GM23248 (cell line): ENCODE measurements around the gene NPAS3. TPM values are rescaled to one million over a fixed set of nuclear protein-coding genes. Genes with fewer than 3 reads are reported as not detected.

Source experiments
- DNase-seq: peaks from one replicate; pipeline ENCODE4 v3.0.0-alpha.2; 2015
- H2AFZ ChIP-seq: fragments of 200-600 bp; sonication (generic); 2 replicates; pipeline ENCODE4 v1.6.1; 2016; ENCODE audit warnings: antibody characterized with exemption
- H3F3A ChIP-seq: fragments of 200-600 bp; sonication (generic); 2 replicates; pipeline ENCODE4 v1.6.1; 2016; ENCODE audit warnings: mild to moderate bottlenecking, antibody characterized with exemption, mixed run types; ENCODE audit not compliant: insufficient read depth
- H3K27ac ChIP-seq: fragments of 200-600 bp; sonication (generic); 2 replicates; pipeline ENCODE4 v1.5.1; 2016; ENCODE audit warnings: mild to moderate bottlenecking
- H3K27me3 ChIP-seq: fragments of 200-600 bp; sonication (generic); replicated peaks from 2 replicates; pipeline ENCODE4 v1.6.1; 2016; ENCODE audit warnings: mild to moderate bottlenecking; ENCODE audit not compliant: insufficient read depth
- H3K36me3 ChIP-seq: fragments of 200-600 bp; sonication (generic); 2 replicates; pipeline ENCODE4 v1.6.1; 2016; ENCODE audit warnings: low read depth, mild to moderate bottlenecking
- H3K4me1 ChIP-seq: fragments of 200-600 bp; sonication (generic); 2 replicates; pipeline ENCODE4 v1.6.1; 2016; ENCODE audit warnings: mild to moderate bottlenecking; ENCODE audit not compliant: insufficient read depth
- H3K4me2 ChIP-seq: fragments of 200-600 bp; sonication (generic); one replicate; pipeline ENCODE4 v1.6.1; 2016; ENCODE audit warnings: mild to moderate bottlenecking; ENCODE audit not compliant: unreplicated experiment
- H3K4me3 ChIP-seq: fragments of 200-600 bp; sonication (generic); 2 replicates; pipeline ENCODE4 v1.5.1; 2016; ENCODE audit warnings: mild to moderate bottlenecking
- H3K79me2 ChIP-seq: fragments of 200-600 bp; sonication (generic); 2 replicates; pipeline ENCODE4 v1.6.1; 2016; ENCODE audit warnings: mild to moderate bottlenecking; ENCODE audit not compliant: insufficient read depth
- H3K9ac ChIP-seq: fragments of 200-600 bp; sonication (generic); 2 replicates; pipeline ENCODE4 v1.6.1; 2016; ENCODE audit warnings: mild to moderate bottlenecking
- H3K9me2 ChIP-seq: fragments of 200-600 bp; sonication (generic); 2 replicates; pipeline ENCODE4 v1.6.1; 2016; ENCODE audit warnings: mixed run types, mild to moderate bottlenecking, moderate library complexity; ENCODE audit not compliant: insufficient read depth
- H3K9me3 ChIP-seq: fragments of 200-600 bp; sonication (generic); one replicate; pipeline ENCODE4 v1.6.1; 2017; ENCODE audit warnings: low read depth
- H4K20me1 ChIP-seq: fragments of 200-600 bp; sonication (generic); 2 replicates; pipeline ENCODE4 v1.6.0; 2016; ENCODE audit not compliant: insufficient read depth
- EZH2 ChIP-seq: fragments of 200-600 bp; sonication (generic); IDR thresholded peaks from 2 replicates; pipeline ENCODE4 v1.6.1; 2018; ENCODE audit warnings: antibody characterized with exemption, mild to moderate bottlenecking; ENCODE audit not compliant: insufficient read depth, poor library complexity, severe bottlenecking
- EZH2phosphoT487 ChIP-seq: fragments of 200-600 bp; sonication (generic); IDR thresholded peaks from 2 replicates; pipeline ENCODE4 v1.6.1; 2018; ENCODE audit warnings: antibody characterized with exemption, moderate library complexity, mild to moderate bottlenecking, low read depth; ENCODE audit not compliant: insufficient read depth
- WGBS, 2 experiments: methylation state at CpG; one replicate each; pipeline ENCODE4 v1.1.6; 2015 to 2017; ENCODE audit warnings: low lambda C conversion rate in 2 of 2, low coverage in 1 of 2; ENCODE audit errors: missing lambda C conversion rate in 2 of 2; 5-methylcytosine and 5-hydroxymethylcytosine counted together
- in situ Hi-C: fragments of 300-500 bp; cut with MboI; formaldehyde crosslinking; loops from 2 replicates; pipeline ENCODE4 v1.15.0; 2020
- polyA plus RNA-seq: library from polyadenylated mRNA; unstranded; fragments of >200 nt; fragmentation: Nextera tagmentation; extraction: Ambion mirVana; gene quantifications from 2 replicates; pipeline ENCODE4 v1.2.1, GENCODE V29; 2016
- total RNA-seq: library from RNA; depleted of rRNA; stranded (reverse); fragments of >200 nt; shearing (Covaris generic); gene quantifications from 2 replicates; pipeline ENCODE4 v1.2.3, GENCODE V29; 2014

Gene NPAS3
- total and polyA plus RNA-seq, 2 experiments from 2014 or later = 0.65 TPM; not detected in 1

DNA sequence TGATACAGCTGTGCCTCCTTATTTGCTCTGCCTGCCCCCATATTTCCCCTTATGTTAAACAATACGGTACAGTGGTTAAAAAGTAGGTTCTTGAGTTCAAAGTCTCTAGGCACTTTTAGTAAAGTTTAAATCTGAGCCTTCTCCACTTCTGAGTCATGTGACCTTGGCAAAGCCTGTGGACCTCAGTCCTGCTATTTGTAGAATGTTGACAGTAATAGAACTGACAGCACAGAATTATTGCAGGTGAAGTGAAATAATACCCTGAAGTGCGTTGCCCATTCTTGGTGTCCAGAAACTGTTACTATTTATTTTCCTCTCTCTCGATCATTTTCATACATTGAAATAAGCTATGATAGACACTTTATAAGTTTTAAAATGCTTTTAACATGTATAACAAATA lies 512.5 kb downstream of the NPAS3 start:
- no peak for TF ChIP-seq EZH2
- TF ChIP-seq EZH2phosphoT487 = no peak
- Histone ChIP-seq H4K20me1 (no peaks in the 10 kb centered on the region), H3F3A (0 out of 2 replicates have a peak, but pooled peaks cover 7% of the 10 kb centered on the region), H3K4me1 (no peaks in the 10 kb centered on the region), H2AFZ (no peak overlapping the region), H3K79me2 (no peaks in the 10 kb centered on the region), H3K36me3 (no peaks in the 10 kb centered on the region), H3K4me3 (no peak overlapping the region), H3K9me3 (no peaks in the 10 kb centered on the region), H3K27me3 (no peaks in the 10 kb centered on the region), H3K4me2 (no peak overlapping the region), H3K9me2 (no peaks in the 10 kb centered on the region), H3K9ac (no peak overlapping the region), H3K27ac (no peak overlapping the region)
- DNase-seq = no peak
- in situ Hi-C loops = no loop called here
- WGBS, 2 experiments = 87 to 97% methylated on average over 3 of the region's 3 CpGs

DNA sequence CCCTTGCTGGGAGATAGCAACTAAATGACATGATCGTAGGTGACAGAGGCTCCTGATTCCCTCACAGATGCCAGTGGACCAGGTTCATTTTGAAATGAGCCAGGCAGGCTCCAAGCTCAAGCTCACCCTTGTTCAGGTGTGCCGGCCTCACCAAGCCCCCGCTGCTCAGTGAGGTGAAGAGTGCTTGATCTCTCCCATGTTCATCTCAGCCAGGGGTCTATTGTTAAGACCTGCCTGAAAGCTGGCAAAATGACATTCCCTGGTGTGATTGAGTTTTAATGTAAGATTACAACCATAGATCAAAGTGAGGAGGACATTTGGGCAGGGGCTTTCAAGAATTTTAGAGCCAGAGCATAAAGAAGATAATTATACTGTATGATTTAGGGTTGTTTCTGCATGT lies 514.3 kb downstream of the NPAS3 start:
- Histone ChIP-seq H3K9ac (no peak overlapping the region), H3K9me3 (no peaks in the 10 kb centered on the region), H3K36me3 (no peaks in the 10 kb centered on the region), H3K4me1 (no peaks in the 10 kb centered on the region), H3K79me2 (no peaks in the 10 kb centered on the region), H3K9me2 (no peaks in the 10 kb centered on the region), H2AFZ (no peak overlapping the region), H3K27me3 (no peaks in the 10 kb centered on the region), H3K4me3 (no peak overlapping the region), H4K20me1 (no peaks in the 10 kb centered on the region), H3K27ac (no peak overlapping the region), H3K4me2 (no peak overlapping the region), H3F3A (0 out of 2 replicates have a peak, but pooled peaks cover 8% of the 10 kb centered on the region)
- in situ Hi-C loops = no loop called here
- TF ChIP-seq EZH2phosphoT487 (no peak), EZH2 (no peak)
- WGBS, 2 experiments = 95 to 98% methylated on average over 3 of the region's 3 CpGs
- no peak for DNase-seq

DNA sequence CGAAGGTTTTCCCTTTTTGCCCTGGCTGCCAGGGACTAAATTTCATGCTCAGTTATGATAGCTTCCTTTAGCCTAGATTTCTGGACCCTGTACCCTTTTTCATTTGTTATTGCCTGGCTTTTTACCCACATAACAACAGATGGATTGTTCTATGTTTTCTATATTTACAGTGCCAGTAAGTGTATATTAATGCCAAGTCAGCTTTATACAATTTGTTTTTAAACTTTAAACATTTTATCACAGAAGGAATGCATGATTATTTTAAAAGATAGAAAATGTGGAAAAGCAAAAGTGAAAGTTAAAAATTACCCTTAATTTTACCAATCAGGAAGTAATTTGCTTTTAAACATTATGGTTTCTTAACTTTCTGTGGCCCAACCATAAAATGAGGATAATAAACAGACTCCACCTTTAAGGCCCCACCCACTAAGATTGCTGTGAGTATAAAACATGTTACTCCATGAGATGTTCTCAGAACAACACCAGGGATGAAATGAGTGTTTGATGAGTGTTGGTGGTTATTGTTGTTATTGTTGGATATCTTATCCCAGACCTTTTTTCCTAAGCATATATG lies 515.4 kb downstream of the NPAS3 start:
- Histone ChIP-seq H3K27me3 (no peaks in the 10 kb centered on the region), H3K79me2 (no peaks in the 10 kb centered on the region), H3K4me3 (no peak overlapping the region), H3K27ac (no peak overlapping the region), H3K9me3 (no peaks in the 10 kb centered on the region), H3K9ac (no peak overlapping the region), H3K4me1 (no peaks in the 10 kb centered on the region), H3F3A (0 out of 2 replicates have a peak, but pooled peaks cover 8% of the 10 kb centered on the region), H3K36me3 (no peaks in the 10 kb centered on the region), H3K9me2 (no peaks in the 10 kb centered on the region), H4K20me1 (no peaks in the 10 kb centered on the region), H2AFZ (peak overlapping the region; percentile 54), H3K4me2 (peak overlapping the region; percentile 12)
- in situ Hi-C loops = no loop called here
- 4 to 11% methylated on average over 1 of the region's 1 CpG for WGBS, 2 experiments
- TF ChIP-seq EZH2 (no peak), EZH2phosphoT487 (no peak)
- DNase-seq = peak; percentile 6

DNA sequence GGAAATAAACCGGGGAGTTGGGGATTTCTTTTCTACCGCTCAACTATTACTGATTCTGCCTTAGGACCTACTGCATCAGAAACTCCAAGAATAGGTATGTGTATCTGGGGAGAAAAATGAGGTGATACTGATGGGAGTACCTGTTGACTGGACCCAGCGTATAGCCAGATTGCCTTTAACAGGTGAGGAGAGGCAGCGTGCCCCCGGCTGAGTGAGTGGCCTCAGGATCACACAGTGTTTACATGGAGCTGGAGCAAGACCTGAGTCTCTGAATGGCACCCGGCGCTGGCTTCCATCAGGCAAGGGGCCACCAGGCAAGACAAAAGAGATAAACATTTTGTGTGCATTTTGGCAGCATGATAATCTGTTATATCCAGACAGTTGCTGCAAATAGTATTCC lies 516.0 kb downstream of the NPAS3 start:
- H3K9ac ChIP-seq = no peak overlapping the region
- no peaks in the 10 kb centered on the region for H3K79me2 ChIP-seq
- no peak overlapping the region for H3K4me2 ChIP-seq
- H3K4me1 ChIP-seq = no peaks in the 10 kb centered on the region
- no peaks in the 10 kb centered on the region for H4K20me1 ChIP-seq
- H3F3A ChIP-seq = peaks cover 12% of the 10 kb centered on the region; the same call in 1 of the 2 replicates
- WGBS, 2 experiments = 75 to 78% methylated on average over 7 of the region's 7 CpGs
- no peaks in the 10 kb centered on the region for H3K9me3 ChIP-seq
- in situ Hi-C loops = no loop called here
- no peak for DNase-seq
- H3K36me3 ChIP-seq = no peaks in the 10 kb centered on the region
- H3K27me3 ChIP-seq = no peaks in the 10 kb centered on the region
- H3K4me3 ChIP-seq = no peak overlapping the region
- H2AFZ ChIP-seq = no peak overlapping the region
- TF ChIP-seq EZH2 (no peak), EZH2phosphoT487 (no peak)
- H3K27ac ChIP-seq = no peak overlapping the region
- no peaks in the 10 kb centered on the region for H3K9me2 ChIP-seq
